GM19328 (cell line): ENCODE data around the gene ORM2.

Source experiments
- ATAC-seq: cut with Tn5 transposase; IDR thresholded peaks from one replicate; pipeline ENCODE4 v1.9.1; 2021; ENCODE audit warnings: mild to moderate bottlenecking, moderate library complexity; ENCODE audit not compliant: unreplicated experiment

The ORM2 gene

DNA sequence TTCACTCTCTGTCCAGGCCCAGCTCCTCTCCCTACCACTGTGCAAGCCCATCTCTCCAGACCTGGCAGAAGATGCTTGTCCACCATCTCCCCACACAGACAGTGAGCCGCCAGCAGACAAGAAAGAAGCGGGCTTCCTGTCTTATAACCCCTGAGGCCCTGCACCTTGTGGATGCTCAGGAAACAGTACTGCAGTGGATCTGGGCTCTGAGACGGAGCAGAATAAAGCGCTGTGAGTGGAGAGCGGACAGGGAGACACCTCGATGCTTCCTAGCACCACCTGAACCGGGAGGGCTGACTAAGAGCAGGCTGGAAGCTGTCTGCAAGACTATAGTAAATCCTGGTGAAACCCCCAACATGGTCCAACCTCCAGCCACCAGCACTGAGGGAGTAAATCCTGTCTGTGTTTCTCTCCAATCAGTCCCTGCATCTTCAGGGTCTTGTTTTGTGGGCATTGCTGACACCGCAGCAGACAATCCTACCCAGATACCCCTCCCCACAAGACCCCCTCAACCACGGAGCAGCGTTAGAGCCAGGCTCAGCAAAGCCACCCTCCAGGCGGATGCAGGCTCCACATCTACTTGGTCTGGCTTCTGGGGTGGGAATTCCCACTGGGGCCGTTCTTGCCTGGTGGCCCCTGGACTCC lies 18.7 kb downstream of the ORM2 start:
- ATAC-seq: no peak

DNA sequence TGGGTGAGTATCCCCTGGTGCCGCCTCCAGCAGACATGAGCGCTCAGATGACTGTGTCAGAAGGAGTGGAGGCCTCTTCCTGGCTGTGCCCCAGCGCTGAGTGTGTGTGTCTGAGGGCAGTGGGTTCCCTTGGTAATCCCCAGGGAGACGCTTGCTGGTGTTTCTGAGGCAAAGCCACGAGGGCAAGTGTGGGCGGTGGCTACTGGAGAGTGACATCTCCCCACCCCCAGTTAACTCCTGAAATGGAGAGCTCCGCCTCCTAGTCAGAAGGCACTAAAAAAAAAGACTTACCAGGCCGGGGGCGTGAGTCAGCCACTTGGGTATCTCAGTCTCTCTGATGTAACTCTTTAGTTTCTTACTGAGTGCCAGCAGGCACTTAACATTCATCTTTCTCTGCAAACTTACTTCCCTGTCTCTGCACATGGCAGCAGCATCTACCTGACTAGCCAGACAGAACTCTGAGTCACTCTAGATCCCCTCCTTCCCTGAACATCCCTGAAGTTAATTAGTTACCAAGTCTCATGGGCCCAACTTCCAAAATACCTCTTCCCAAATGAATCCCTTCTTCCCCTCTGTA lies 19.3 kb downstream of the ORM2 start:
- ATAC-seq: peak; percentile 70

DNA sequence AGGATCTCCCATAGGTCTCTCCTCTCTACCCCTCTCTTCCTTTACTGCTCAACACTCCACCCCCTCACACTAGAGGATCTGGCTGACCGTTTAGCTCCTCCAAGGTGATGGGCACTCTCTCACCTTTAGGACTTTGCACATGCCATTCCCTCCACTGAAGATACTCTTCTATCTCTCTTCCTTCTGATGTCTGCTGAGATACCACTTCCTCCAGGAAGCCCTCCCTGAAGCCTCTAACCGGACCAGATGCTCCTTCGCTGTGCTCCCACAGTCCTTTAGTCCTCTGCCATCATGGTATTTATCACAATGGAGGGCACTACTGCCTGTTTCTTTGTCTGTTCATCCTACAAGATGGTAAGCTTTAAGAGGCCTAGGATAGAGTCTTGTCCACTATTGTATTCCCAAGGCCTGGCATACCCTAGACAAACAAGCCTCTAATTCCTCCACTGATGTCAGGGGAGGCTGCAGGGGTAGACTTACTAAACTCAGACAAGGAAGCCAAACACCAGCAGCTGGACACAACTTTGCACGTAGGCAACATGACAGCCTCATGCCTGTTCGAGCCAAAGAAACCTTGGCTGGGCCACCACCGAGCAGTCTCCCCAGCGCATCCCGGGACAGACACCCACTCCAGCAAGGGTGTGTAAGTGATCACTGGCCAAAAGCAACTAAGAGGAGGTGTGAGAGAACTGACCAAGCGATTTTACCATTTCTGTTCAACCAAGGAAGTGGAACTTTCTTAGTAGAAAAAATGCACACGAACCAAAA lies 20.2 kb downstream of the ORM2 start:
- ATAC-seq: no peak

DNA sequence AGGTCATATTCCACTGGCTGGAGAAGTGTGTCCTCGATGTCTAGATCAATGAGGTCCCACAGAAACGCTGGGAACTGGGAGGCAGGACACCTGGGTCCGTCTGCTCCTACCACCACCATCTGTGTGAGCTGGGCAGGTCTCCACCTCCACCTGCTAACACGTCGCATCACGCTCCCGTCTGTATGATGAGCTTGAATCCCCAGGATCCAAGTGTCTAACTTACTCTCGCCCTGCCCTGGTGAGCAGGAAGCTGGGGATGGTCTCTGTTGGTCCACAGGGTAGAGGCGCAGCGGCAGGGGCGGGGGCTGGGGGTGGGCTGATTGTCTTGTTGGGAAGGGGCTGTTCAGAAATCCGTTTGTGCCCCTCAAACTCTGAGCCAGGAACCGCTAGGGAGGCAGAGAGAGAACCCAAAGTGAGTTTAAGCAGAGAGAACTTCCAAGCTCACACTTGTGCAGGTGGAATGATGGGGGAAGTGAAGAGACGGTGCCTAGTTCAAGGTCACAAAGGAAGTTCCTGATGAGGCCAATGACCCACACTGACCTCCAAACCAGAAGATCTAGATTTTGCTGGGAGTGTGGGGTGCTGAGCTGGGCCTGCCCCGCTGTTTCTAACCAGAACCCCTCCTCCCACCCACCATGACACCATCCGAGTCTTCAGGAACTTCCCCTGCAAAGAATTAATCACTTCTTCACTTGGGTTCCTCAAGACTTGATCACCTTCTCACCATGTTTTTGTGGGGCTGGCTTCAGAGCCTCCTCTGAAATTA lies 21.1 kb downstream of the ORM2 start:
- ATAC-seq: no peak

- no peak for ATAC-seq
Observed at GRCh38 chr9:114351932-114352331, 22.3 kb downstream of the ORM2 start.

DNA sequence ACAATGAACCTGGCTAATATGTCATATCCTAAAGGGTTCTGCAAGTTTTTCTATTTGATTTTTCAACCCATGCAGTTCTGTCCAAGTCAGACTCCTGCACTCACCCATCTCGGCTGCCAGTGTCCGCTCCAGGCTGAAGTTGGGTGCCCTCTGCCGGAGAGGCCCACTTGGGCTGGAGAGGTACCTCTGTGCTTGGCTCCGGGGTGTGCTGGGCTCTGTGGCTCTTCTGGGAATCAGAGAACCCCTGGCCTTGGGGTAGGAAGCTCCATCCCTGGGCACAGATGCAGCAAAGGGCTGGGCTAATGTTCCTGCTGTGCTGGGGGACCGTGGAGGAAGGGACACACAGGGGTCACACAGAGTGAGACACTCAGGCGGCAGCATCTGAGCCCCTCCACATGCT lies 26.2 kb downstream of the ORM2 start:
- ATAC-seq: no peak

GRCh38 chr9:114356792-114357191 lies 27.1 kb downstream of the ORM2 start:
- ATAC-seq: no peak

- ATAC-seq: no peak
Observed at GRCh38 chr9:114357360-114357759, 27.7 kb downstream of the ORM2 start.

DNA sequence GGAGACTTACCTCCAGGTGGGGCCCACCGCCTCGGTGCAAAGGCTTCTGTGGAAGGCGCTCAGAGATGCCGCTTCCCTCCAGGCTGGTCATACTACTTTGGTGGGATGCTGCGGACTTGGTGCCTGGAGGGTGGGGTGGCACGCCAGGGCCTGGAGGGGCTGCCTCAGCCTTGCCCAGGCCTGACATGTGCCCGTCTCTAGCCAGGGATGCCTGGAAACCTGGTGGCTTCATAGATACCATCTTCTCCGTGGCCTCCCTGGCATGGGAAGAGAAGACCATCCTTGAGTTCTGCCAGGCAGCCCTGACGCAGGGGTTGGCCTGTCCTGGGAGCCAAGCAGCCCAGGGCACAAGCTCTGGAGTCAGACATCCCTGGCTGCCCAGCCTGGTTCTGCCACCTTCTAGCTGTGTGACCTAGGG lies 28.3 kb downstream of the ORM2 start:
- ATAC-seq: no peak

- ATAC-seq: no peak
Observed at GRCh38 chr9:114359801-114360200, 30.1 kb downstream of the ORM2 start.

GRCh38 chr9:114361542-114361941 lies 31.9 kb downstream of the ORM2 start:
- ATAC-seq: no peak

DNA sequence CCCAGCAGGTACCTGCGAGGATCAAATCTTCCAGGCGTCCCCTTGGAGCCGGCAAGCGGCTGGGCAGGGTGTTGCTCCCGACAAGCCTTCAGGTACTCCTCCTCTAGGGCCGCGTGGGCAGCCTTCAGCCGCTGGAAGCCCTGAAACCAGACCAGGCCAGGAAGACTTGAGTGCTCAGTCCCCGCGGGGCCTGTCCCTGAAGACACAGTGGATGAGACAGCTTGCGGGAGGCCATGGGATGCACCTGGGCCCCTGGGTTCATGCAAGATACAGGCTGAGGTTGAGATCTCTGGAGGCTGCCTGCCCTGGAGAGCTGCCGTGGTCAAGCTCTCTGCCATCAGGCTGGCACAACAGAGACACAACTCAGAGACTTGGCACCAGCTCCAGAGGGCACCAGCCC lies 32.7 kb downstream of the ORM2 start:
- ATAC-seq: no peak

GRCh38 chr9:114363424-114363823 lies 33.8 kb downstream of the ORM2 start:
- ATAC-seq: no peak

DNA sequence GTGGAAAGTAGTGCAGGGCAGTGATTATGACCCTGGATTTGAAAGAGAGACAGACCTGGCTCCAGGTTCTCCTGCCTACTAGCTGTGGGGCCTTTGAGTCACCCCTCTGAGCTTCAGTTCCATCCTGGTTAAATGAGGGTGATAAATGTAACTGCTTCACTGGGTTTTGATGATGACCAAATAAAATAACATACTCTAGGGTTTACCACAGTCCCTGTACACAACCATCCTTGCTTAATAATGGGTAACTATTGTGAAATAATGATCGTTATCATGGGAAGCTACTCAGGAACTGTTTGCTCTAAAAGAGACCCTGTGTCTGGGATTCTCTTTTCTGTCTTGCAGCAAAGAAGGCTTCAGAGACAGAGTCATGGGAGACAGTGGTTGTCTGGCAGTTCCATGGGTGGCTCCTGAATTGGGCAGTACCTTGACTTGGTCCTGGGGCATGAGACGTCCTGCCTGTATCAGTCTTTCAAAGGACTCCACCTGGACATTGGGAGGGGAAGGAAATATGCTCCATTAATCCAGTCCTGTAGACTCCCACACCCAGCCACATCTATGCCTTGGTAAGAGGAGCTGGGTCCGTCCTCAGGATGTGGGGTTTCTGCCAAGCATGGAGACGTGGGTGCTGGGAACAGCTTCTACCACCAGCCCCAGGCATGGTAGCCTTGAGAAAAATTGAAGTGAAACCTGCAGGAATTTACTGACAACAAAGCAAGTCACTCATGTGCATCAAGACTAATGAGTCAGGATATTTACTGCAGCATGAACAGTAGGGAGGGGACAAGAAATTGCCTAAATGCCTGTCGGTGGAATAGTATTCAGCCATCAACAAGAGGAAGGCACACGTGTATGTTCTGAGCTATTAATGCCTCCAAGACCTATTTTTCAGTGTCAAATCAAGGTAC lies 34.7 kb downstream of the ORM2 start:
- ATAC-seq: no peak

DNA sequence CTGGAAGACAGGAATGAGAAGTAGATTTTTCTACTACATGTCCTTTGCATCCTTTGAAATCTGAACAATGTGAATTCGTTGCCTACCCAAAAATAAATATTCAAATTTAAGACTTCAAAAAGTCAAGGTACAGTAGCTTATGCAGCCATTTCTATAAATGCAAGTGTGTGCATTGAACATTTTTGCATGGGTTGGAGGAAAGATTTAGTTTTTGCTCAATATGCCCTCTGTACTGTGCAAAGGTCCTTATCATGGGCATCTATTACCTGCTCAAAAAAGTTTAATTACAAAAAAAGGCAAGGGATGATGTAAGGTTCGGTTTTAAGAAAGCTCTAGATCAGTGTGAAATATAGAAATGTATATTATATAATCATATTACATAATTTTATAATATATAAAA lies 35.5 kb downstream of the ORM2 start:
- ATAC-seq: no peak

- ATAC-seq: peak; percentile 48
Observed at GRCh38 chr9:114366334-114367128, 36.9 kb downstream of the ORM2 start.

DNA sequence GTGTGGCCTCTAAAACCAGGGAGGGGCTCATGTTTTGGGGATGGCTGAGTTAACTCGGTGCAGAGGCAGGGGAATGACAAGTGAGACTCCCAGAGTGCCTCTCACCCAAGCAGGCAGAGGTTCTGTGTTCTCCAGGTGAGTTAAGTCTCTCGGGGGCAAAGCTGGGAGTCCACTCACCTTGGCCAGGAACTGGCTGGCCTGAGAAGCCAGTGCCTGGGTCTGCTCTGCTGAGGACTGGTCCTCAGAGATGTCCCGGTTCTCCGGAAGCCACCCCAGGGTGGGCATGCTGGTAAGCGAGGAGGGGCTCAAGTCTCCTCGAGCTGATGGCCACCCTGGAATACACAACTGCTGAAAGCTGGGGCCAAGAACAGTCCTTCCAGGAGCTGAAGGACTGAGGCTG lies 37.7 kb downstream of the ORM2 start:
- no peak for ATAC-seq

- ATAC-seq: no peak
Observed at GRCh38 chr9:114367772-114368569, 38.3 kb downstream of the ORM2 start.
